GM10248 (cell line): ENCODE results near the gene WNT7A.

ENCODE experiments used
- CTCF ChIA-PET: fragments of 300-600 bp; sonication (Branson Sonifier 250); formaldehyde crosslinking; extraction: SDS; loops from one replicate; lab custom pipeline; 2021; ENCODE audit warnings: antibody characterized with exemption; lab: Yijun Ruan, JAX
- POLR2A ChIA-PET: fragments of 350-650 bp; sonication (Branson Sonifier 250); formaldehyde crosslinking; extraction: SDS; loops from one replicate; lab custom pipeline; 2020; ENCODE audit warnings: antibody characterized with exemption; lab: Yijun Ruan, JAX
- DNase-seq: peaks from one replicate; pipeline ENCODE4 v3.0.0; 2012; ENCODE audit errors: extremely low spot score
- CTCF ChIP-seq: IDR thresholded peaks from 2 replicates; pipeline ENCODE4 v1.5.1; 2012; ENCODE audit warnings: mild to moderate bottlenecking, low read depth; ENCODE audit errors: extremely low read depth, missing control alignments, control extremely low read depth

WNT7A gene

GRCh38 chr3:13783476-13783875 is 96.4 kb downstream of the WNT7A start:
- DNase-seq: no peak
- no peak for TF ChIP-seq CTCF
- CTCF ChIA-PET: no interaction called here
- POLR2A ChIA-PET: no interaction called here

- ChIA-PET CTCF (no interaction called here), POLR2A (no interaction called here)
- no peak for TF ChIP-seq CTCF
- no peak for DNase-seq
These were observed 97.4 kb downstream of the WNT7A start for GRCh38 chr3:13782501-13782900.

- DNase-seq: no peak
- ChIA-PET CTCF (no interaction called here), POLR2A (no interaction called here)
- no peak for TF ChIP-seq CTCF
These were observed 98.5 kb downstream of the WNT7A start for GRCh38 chr3:13781417-13781816.

- DNase-seq: no peak
- TF ChIP-seq CTCF: no peak
- CTCF ChIA-PET: no interaction called here
- POLR2A ChIA-PET: no interaction called here
These were observed 99.3 kb downstream of the WNT7A start for GRCh38 chr3:13780432-13781176.

- POLR2A ChIA-PET: no interaction called here
- CTCF ChIA-PET: no interaction called here
- no peak for TF ChIP-seq CTCF
- DNase-seq: no peak
These were observed 103.4 kb downstream of the WNT7A start for GRCh38 chr3:13776253-13777050.

GRCh38 chr3:13772885-13773745 is 106.8 kb downstream of the WNT7A start:
- no peak for DNase-seq
- ChIA-PET CTCF (no interaction called here), POLR2A (no interaction called here)
- no peak for TF ChIP-seq CTCF
